Measurements from ENCODE around the gene CABP7.

DNA sequence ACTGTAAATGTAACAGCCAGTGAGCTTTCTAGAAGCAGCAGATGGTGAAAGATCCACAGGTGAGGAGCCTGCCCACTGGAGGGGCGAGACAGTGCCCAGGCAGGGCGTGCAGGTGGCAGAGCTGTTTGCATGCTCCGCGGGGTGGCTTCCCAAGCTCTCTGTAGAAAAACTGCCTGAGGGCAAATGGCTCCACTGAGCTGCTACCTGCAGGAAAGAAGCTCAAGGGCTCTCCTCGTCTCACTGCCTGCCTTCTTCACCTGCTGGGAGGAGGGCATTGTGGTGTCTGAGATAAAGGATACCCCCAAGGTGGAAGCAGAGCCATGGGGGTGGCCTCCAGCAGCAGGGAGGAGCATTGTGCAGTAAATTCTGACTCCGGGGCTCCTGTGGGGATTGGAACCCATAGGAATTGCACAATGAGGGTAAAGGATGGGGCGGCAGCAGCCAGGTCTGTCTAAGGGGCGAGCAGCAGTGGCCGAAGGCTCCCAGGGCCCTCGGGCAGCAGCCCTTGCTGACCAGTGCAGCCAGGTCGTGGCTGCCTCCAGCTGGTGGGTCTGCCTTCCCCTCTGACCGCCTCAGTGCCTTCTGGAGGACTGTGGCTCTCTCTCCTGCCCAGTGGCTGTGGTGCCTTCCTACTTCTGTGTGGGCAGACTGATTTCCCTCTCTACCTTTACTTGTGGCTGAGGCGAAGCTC, 28.0 kb upstream of the CABP7 start:
- TF ChIP-seq, protein P1, sequence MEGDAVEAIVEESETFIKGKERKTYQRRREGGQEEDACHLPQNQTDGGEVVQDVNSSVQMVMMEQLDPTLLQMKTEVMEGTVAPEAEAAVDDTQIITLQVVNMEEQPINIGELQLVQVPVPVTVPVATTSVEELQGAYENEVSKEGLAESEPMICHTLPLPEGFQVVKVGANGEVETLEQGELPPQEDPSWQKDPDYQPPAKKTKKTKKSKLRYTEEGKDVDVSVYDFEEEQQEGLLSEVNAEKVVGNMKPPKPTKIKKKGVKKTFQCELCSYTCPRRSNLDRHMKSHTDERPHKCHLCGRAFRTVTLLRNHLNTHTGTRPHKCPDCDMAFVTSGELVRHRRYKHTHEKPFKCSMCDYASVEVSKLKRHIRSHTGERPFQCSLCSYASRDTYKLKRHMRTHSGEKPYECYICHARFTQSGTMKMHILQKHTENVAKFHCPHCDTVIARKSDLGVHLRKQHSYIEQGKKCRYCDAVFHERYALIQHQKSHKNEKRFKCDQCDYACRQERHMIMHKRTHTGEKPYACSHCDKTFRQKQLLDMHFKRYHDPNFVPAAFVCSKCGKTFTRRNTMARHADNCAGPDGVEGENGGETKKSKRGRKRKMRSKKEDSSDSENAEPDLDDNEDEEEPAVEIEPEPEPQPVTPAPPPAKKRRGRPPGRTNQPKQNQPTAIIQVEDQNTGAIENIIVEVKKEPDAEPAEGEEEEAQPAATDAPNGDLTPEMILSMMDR (IDR thresholded peaks at IDR 0.05) = no peak
- TF ChIP-seq POLR2A (IDR thresholded peaks at IDR 0.05) = no peak
